ENCODE results near the gene TAOK2.
A peak's percentile ranks its signal among the peaks of the same experiment; 100 is the strongest.
"Not testable (repeated sequence)": the region's sequence is repeated elsewhere in the genome, so short reads cannot be mapped to it uniquely, and the experiment has no call there.

Gene TAOK2

GRCh38 chr16:30025574-30025973 lies 51.9 kb downstream of the TAOK2 start:
- no peak for DNase-seq

GRCh38 chr16:30026449-30026848 lies 52.8 kb downstream of the TAOK2 start:
- no peak for DNase-seq

GRCh38 chr16:30027588-30028437 lies 54.1 kb downstream of the TAOK2 start:
- peak; percentile 4 for DNase-seq

GRCh38 chr16:30028438-30029076 lies 54.9 kb downstream of the TAOK2 start:
- DNase-seq: peak; percentile 4

GRCh38 chr16:30030011-30030685 lies 56.5 kb downstream of the TAOK2 start:
- DNase-seq: no peak

GRCh38 chr16:30030841-30031413 lies 57.3 kb downstream of the TAOK2 start, which contains the start of gene TLCD3B:
TSS of gene TLCD3B (minus strand) at chr16:30031271. CDS start at chr16:30030527, 744 bp downstream.
- DNase-seq: no peak

- no peak for DNase-seq
Observed at GRCh38 chr16:30031477-30031918, 57.8 kb downstream of the TAOK2 start.

- DNase-seq: peak; percentile 27
Observed at GRCh38 chr16:30032083-30032819, 58.6 kb downstream of the TAOK2 start.

- DNase-seq: no peak
Observed at GRCh38 chr16:30033270-30033669, 59.6 kb downstream of the TAOK2 start.

GRCh38 chr16:30040221-30040620 lies 66.6 kb downstream of the TAOK2 start:
- DNase-seq: no peak

GRCh38 chr16:30040690-30041089 lies 67.0 kb downstream of the TAOK2 start:
- DNase-seq: not testable (repeated sequence)

- no peak for DNase-seq
Observed at GRCh38 chr16:30041841-30042240, 68.2 kb downstream of the TAOK2 start.

All from 8988T (cell line).